NCI-H146 treated with DMSO at 0.1 percent for 48 hours (cell line): ENCODE data around the gene POLD1.
"Not testable (repeated sequence)": the region's sequence is repeated elsewhere in the genome, so short reads cannot be mapped to it uniquely, and the experiment has no call there.

Experiments used
- DNase-seq: peaks from one replicate; lab custom pipeline; 2025; ENCODE audit not compliant: unreplicated experiment; lab: John Stamatoyannopoulos, UW

POLD1 gene

DNA sequence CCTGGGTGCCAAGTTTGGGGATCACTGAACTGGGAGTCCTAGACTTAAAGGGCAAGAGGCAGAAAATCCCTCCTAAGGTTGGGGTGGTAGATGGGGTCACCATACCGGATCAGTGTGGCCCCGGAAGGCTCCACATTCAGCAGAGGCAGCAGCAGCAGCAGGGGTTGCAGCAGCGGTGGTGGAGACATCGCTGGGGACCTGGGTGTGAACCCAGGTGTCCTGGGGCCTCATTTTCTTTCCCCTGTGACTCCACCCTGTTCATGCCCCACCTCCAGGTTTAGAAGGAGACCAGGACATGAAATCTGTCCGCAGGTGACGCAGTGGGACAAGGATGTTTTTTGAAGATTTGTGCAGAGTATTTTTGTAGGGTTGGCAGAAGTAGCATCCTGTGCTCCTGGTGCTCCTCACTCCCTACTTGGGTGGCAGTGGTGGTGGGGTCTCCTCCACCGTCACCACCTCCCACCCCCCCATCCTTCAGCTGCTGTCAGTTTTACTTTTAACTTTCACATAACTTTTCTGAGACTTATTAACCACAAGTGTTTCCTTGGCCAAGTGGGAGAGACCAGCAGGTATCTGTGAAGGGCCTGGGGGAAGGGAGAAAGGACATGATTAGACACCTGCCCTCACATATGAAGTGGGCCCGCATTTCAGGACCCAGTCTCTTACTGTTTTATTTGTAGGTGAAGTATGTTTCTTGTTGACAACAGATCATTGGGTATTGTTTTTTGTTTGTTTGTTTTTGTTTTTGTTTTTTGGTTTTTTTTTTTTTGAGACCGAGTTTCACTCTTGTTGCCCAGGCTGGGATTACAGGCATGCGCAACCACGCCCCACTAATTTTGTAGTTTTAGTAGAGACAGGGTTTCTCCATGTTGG, 18.5 kb upstream of the POLD1 start, which contains the start of gene NAPSA:
Gene NAPSA (minus strand): TSS at position 206 of the 873 bp plus-strand sequence. CDS start 18 bp downstream, at position 188.
- DNase-seq = no peak

DNA sequence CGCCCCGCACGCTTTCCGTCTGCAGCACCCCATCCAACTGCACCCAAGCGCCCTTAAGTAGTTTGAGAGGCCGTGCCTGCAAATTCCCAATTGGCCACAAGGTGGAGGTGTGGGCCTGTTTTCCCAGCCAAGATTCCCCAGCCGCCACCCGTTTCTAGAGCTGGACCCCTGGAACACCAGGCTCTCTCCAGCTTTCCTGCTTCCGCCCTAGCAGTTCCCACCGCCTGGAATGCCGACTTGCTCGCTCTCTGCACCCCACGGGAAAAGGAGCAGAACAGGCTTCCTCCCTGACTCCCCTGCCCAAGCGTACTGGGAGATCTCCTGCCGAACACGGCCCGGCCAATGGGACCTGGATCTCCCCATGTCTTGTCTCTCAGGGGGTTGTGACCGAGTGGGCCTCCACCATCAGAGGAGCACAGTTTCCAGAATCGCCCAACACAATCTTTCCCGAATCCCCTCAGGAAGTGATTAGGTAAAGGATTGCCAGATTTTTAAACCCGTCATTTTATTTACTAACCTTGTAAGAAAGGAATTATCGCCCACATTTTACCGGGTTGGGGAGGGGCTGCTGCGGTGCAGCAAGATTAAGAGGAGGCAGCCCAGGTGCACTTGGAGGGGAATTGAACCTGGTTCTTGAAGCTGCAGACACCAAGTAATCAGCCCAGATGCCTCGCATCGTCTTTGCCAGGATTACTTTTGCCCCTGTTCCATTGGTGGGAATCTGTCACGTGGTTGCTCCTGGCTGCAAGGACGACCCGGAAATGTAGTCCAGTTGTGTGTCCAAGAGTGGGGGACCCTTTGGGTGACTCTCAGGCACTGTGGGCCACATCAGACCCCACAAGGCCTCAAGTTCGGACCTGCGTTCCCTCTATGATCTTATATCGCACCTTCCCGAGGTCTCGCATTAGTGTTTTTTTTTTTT, 15.2 kb upstream of the POLD1 start:
- DNase-seq = peak; percentile 77

DNA sequence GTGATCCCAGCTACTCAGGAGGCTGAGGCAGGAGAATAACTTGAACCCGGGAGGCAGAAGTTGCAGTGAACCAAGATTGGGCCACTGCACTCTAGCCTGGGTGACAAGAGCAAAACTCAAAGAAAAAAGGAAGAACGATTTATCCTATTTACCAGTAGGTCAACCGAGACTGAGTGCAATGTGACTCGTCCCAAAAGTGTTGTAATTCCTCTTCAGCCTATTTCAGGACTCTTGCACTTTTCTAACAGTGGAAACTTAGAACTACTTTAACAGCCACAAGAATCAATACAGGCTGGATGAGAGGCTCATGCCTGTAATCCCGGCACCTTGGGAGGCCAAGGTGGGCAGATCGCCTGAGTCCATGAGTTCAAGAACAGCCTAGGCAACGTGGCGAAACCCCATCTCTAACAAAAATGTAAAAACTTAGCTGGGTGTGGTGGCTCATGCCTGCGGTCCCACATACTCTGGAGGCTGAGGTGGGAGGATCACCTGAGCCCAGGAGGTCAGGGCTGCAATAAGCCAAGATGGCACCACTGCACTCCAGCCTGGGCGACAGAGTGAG, 12.2 kb upstream of the POLD1 start:
- no peak for DNase-seq

DNA sequence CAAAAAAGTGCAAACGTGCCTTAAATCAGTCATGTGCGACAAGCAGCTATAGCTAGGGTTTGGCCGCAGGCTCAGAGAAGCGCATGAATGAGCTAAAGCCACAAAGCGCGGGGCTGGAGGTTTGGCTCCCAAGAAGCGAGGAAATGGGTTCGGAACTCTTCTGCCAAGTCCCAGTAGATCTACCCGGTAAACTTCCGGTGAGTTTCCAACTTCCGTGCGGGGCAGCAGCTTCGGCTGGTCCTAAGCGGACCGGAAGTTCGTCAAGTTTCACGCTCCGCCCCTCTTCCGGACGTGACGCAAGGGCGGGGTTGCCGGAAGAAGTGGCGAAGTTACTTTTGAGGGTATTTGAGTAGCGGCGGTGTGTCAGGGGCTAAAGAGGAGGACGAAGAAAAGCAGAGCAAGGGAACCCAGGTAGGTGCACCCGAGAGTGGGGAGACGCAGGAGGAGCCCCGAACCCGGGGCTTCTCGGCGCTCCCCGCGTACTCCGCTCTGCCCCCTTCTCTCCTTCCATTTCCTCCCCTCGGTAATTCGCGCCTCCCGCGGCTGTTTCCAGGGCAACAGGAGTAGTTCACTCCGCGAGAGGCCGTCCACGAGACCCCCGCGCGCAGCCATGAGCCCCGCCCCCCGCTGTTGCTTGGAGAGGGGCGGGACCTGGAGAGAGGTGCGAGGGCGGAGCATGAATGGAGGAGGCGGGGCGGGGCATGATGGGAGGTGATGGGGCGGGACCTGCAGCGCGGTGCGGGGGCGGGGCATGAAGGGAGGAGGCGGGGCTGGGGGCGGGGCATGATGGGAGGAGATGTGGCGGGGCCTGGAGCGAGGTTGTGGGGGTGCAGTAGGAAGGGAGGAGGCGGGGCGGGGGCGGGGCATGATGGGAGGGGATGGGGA, 7.7 kb upstream of the POLD1 start, which contains the start of gene NR1H2:
Gene NR1H2 (plus strand): TSS at position 292 of the 885 bp plus-strand sequence. CDS start 1,149 bp downstream, outside the sequence.
- DNase-seq = peak; percentile 91

DNA sequence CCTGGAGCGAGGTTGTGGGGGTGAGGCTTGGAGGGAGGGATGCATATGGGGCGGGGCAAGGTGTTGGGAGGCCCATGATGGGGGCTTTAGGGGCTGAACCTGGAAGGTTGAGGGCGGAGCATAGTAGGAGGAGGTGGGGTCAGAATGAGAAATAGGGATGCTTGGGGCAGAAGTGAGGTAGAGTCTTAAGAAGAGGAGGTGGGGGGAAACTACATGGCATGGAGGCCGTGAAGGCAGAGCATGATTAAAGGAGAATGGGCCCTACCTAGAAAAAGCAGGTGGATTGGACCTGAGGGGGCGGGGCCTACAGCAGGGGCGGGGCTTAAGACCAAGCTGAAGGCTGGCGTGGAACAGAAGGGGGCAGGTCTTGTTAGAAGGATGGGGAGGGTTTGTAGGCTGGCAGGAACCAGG, 7.1 kb upstream of the POLD1 start:
- DNase-seq = peak; percentile 64

DNA sequence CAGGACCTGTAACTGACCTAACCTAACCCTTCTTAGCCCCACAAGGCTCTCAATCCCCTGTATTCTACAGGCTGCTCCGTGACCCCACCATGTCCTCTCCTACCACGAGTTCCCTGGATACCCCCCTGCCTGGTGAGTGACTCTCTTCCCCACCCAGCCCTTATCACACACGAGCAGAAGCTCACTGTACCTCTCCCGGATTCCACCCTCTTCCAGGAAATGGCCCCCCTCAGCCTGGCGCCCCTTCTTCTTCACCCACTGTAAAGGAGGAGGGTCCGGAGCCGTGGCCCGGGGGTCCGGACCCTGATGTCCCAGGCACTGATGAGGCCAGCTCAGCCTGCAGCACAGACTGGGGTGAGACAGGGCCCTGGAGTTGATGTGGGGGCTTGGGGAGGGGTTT, 6.6 kb upstream of the POLD1 start:
- DNase-seq = no peak

DNA sequence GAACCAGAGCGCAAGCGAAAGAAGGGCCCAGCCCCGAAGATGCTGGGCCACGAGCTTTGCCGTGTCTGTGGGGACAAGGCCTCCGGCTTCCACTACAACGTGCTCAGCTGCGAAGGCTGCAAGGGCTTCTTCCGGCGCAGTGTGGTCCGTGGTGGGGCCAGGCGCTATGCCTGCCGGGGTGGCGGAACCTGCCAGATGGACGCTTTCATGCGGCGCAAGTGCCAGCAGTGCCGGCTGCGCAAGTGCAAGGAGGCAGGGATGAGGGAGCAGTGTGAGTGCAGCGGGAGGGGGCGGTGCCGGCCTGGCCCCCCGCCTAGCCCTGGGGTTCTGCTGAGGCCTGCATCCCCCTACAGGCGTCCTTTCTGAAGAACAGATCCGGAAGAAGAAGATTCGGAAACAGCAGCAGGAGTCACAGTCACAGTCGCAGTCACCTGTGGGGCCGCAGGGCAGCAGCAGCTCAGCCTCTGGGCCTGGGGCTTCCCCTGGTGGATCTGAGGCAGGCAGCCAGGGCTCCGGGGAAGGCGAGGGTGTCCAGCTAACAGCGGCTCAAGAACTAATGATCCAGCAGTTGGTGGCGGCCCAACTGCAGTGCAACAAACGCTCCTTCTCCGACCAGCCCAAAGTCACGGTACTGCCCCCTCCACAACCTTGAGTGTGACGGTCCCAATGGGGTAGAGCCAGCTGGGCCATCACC, 5.8 kb upstream of the POLD1 start:
- no peak for DNase-seq

DNA sequence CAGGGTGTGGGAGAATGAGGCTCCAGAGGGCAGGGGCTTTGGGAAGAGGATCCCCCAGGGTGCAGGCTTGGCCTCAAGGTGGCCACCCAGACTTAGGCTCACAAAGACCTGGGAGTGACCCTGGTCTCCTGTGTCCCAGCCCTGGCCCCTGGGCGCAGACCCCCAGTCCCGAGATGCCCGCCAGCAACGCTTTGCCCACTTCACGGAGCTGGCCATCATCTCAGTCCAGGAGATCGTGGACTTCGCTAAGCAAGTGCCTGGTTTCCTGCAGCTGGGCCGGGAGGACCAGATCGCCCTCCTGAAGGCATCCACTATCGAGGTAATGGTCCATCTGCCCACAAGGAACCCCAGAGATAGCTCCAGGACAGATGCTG, 5.3 kb upstream of the POLD1 start:
- no peak for DNase-seq

DNA sequence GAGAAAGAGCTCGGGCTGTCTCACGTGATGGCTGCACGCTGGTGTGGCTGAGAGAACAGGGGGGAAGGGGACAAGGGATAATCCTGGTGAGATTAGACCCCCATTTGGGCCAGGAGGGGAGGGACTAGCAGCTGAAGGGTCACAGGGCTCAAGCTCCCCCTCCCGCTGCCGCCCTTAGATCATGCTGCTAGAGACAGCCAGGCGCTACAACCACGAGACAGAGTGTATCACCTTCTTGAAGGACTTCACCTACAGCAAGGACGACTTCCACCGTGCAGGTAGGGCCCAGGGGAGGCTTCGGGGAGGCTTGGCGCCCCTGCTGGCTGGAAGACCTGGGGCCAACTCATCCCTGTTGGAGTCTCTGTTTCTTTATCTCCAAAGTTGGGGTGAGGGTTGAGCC, 4.5 kb upstream of the POLD1 start:
- DNase-seq = no peak

DNA sequence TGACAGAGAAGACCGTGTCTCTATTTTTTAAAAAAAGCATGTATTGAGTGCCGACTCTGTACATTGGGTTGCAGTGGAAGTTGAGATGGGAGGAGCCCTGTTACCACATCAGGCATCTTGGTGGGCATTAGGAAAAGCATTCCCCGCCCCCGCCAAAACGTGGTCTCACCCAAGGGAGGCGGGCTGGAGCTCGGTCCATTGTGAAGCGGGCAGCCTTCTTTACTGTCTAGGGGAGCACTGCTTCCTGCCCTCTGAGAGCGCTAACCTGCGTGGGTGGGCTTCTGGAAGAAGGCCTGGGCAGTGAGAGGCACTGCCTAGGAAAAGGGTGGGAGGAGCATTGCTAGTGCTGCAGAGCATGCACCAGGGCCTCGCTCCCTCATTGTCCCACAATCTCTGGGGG, 4.0 kb upstream of the POLD1 start:
- no peak for DNase-seq

DNA sequence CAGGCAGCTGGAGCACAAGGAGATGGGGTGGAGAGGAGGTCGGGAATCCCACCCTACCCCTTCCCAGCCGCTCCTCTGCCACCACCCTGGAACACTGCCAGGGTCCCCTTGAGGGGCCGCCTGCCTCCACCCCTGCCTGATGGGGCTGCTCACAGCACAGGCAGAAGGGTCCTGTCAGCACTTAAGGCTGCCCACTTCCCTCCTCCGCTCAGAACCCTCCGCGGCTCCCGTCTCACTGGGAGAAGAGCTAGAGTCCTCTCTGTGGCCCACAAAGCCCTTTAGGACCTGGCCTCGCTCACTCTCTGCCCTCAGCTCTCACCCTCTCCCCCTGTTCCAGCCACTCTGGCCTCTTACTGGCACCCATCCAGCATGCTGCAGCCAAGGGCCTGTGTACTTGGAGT, 3.4 kb upstream of the POLD1 start:
- DNase-seq = no peak

DNA sequence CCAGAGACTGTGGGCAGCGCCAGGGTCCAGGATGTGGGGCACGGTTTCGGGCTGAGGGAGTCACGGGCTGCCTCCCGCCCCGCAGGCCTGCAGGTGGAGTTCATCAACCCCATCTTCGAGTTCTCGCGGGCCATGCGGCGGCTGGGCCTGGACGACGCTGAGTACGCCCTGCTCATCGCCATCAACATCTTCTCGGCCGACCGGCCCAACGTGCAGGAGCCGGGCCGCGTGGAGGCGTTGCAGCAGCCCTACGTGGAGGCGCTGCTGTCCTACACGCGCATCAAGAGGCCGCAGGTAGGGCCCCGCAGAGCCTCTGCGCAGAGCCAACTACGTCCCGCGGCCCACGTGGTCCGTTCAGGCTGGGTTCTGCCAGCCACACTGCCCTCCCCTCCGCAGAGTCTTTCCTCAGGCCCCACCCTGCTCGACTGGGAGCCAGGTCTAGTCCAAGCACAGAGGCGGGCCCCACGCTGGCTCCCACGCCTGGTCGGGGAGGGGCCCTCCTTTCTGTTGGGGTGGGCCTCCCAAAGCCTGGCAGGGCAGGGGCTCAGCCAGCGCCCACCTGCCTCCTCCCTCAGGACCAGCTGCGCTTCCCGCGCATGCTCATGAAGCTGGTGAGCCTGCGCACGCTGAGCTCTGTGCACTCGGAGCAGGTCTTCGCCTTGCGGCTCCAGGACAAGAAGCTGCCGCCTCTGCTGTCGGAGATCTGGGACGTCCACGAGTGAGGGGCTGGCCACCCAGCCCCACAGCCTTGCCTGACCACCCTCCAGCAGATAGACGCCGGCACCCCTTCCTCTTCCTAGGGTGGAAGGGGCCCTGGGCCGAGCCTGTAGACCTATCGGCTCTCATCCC, 2.0 kb upstream of the POLD1 start:
- no peak for DNase-seq

DNA sequence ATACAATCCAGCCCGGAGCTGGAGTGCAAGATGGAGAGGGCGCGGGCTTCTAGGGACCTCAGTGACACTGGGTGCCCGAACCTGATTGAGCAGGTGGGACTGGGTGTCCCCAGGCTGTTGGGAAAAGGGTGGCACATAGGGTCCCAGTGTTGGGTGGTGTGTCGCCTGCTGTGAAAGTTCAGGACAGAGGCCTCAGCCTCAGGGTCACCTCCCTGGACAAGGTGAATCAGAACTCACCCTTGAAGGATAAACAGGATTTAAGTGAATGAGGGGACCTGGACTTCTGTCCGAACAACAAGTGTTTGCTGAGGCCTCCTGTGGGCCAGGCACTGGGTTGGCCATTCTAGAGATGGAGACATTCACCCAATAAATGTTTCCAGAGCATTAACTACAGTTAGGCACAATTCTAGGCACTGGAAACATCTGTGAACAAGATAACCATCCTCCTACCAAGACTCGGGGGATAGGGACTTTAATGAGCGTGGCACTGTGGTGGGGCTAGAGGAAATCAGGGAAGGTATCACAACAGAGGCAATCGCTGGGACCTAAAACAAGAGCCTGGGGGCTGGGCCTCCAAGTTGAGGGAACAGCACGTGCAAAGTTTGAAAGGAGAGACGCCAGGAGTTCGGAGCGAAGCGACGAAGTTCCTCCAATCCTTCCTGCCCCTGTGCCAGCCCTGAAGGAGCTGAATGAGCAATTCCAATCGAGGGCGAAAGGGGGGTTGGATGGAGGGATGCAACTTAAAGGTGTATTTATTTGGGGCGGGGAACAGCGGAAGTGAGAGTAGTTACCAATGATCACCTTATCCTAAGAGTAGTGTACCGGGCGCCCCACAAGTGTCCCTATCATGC, 921 bp upstream of the POLD1 start:
- no peak for DNase-seq

DNA sequence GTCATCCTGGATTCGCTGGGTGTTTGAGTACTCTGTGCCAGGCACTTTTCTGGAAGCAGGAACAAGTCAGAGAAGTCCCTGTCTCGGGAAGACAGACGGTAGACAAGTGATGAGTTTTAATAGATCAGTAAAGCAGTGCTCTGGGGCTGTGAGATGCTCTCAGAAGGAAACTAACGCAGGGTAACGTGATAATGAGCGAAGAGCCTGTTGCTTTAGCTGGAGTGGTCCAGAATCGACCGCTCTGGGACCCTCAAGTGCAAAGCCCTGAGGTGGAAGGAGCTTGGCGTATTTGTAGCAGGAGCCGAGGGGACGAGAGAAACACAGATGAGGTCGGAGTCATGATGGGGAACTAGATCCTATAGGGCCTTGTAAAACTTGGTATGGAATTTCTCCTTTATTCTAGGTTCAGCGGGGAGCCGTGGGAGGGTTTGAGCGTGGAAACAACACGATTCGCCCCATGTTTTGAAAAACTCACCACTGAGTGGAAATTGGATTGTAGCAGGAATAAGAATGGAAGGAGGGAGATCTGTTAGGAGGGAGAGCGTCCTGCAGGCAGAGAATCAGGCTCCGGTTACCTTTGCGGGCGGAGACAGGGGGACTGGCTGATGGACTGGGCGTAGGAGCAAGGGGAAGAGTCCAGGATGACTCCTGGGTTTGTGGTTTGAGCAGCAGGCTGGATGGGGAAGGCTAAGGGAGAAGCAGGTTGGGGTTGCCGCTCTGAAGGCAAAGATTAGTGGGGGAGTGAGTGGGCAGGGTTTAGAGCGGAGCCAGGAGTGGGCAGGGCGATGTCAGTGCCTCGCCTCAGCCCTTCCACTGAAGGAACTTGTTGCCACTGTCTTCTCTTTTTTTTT, 763 bp downstream of the POLD1 start:
- no peak for DNase-seq

DNA sequence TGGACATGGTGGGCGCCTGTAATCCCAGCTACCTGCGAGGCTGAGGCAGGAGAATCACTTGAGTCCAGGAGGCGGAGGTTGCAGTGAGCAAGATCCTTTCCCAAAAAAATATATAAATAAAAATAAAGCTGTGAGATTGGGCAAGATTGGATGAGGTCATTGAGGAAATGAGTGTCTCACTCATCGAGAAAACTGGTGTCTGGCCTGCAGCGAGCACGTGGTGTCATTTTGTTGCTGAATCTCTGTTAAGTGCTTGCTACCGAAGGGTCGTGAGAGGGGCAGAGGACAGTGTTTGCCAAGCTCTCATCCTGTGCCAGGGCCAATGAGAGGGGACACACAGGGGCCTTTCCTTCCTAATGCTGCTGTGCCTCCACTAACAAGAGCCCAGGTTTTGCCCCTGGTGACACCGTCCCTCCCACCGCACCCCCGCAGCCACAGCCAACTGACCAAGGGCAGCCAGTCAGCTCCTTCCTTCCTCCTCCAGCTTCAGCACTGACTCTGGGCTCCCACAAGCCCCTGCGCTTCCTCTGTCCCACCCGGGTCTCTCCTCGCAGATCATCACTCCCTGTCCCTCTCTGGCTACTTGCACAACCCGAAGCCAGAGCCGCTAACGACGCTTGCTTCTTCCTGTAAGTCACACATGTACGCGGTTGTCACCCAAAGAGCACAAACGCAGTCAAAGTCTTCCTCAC, 3.2 kb downstream of the POLD1 start:
- no peak for DNase-seq

DNA sequence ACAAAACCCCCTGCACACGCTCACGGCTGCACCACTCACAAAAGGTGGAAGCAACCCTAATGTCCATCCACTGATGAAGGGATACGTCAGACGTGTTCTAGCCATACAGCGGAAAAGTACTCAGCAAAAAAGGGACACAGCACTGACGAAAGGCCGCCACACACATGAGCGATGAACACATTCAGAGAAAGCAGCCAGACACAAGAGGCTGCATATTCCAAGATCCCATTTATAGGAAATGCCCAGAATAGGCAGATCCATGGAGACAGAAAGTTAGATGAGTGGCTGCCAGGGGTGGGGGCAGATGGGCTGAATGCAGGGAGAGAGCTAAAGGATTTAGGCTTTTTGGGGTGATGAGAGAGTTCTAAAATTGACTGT, 3.7 kb downstream of the POLD1 start:
- no peak for DNase-seq

DNA sequence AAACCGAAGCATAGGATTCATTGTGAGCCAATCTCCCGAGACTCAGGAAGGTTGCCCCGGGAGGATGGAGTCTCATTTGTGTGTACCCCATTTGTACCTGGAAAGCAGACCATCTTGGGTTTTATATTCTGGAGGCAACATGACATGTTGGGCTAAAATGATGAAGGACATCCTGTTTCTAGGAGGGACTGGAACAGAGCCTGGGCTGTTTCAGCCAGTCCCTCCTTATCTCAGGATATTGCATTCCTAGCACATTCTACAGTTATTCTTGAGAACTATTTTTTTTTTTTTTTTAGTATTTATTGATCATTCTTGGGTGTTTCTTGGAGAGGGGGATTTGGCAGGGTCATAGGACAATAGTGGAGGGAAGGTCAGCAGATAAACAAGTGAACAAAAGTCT, 6.1 kb downstream of the POLD1 start:
- not testable (repeated sequence) for DNase-seq
